Measurements from ENCODE around the gene ARHGEF10L. TPM values are rescaled to one million over a fixed set of nuclear protein-coding genes. Genes with fewer than 3 reads are reported as not detected.

ARHGEF10L gene
- total RNA-seq, 1 donor from 2014 or later = 75.6 TPM

- Histone ChIP-seq H3K36me3 (no peaks in the 10 kb centered on the region), H3K9me3 (no peaks in the 10 kb centered on the region), H3K4me1 (peaks cover 3% of the 10 kb centered on the region), H3K4me3 (no peak overlapping the region), H3K27me3 (no peaks in the 10 kb centered on the region), H3K27ac (no peak overlapping the region)
- intact Hi-C loops (cut with DNase I) = no loop called here
- DNase-seq (ENCODE audit: extremely low spot score in 2 of 2) = no peak
- TF ChIP-seq POLR2A (IDR thresholded peaks at IDR 0.05) = no peak
- TF ChIP-seq POLR2AphosphoS5 (IDR thresholded peaks at IDR 0.05; ENCODE audit: insufficient read depth in 1 of 2, low read depth in 1 of 2) = no peak
- TF ChIP-seq, protein P1, sequence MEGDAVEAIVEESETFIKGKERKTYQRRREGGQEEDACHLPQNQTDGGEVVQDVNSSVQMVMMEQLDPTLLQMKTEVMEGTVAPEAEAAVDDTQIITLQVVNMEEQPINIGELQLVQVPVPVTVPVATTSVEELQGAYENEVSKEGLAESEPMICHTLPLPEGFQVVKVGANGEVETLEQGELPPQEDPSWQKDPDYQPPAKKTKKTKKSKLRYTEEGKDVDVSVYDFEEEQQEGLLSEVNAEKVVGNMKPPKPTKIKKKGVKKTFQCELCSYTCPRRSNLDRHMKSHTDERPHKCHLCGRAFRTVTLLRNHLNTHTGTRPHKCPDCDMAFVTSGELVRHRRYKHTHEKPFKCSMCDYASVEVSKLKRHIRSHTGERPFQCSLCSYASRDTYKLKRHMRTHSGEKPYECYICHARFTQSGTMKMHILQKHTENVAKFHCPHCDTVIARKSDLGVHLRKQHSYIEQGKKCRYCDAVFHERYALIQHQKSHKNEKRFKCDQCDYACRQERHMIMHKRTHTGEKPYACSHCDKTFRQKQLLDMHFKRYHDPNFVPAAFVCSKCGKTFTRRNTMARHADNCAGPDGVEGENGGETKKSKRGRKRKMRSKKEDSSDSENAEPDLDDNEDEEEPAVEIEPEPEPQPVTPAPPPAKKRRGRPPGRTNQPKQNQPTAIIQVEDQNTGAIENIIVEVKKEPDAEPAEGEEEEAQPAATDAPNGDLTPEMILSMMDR (IDR thresholded peaks at IDR 0.05) = no peak
Measured at GRCh38 chr1:17671741-17672140, 132.2 kb downstream of the ARHGEF10L start.

GRCh38 chr1:17672226-17672625 is 132.7 kb downstream of the ARHGEF10L start:
- Histone ChIP-seq H3K4me3 (no peak overlapping the region), H3K9me3 (no peaks in the 10 kb centered on the region), H3K4me1 (peaks cover 3% of the 10 kb centered on the region), H3K36me3 (no peaks in the 10 kb centered on the region), H3K27ac (no peak overlapping the region), H3K27me3 (no peaks in the 10 kb centered on the region)
- TF ChIP-seq POLR2AphosphoS5 (IDR thresholded peaks at IDR 0.05; ENCODE audit: insufficient read depth in 1 of 2, low read depth in 1 of 2) (no peak), POLR2A (IDR thresholded peaks at IDR 0.05) (no peak)
- TF ChIP-seq, protein P1 (IDR thresholded peaks at IDR 0.05) = no peak
- no peak for DNase-seq (ENCODE audit: extremely low spot score in 2 of 2)
- intact Hi-C loops (cut with DNase I) = no loop called here

- Histone ChIP-seq H3K4me1 (peaks cover 3% of the 10 kb centered on the region), H3K36me3 (no peaks in the 10 kb centered on the region)
- intact Hi-C loops (cut with DNase I) = no loop called here
Measured at GRCh38 chr1:17673329-17674072, 134.0 kb downstream of the ARHGEF10L start.

GRCh38 chr1:17674726-17675500 is 135.4 kb downstream of the ARHGEF10L start:
- no peak for DNase-seq (ENCODE audit: extremely low spot score in 2 of 2)
- H3K36me3 ChIP-seq = no peaks in the 10 kb centered on the region
- no peak overlapping the region for H3K4me3 ChIP-seq
- H3K27me3 ChIP-seq = no peaks in the 10 kb centered on the region
- intact Hi-C loops (cut with DNase I) = no loop called here
- H3K27ac ChIP-seq = no peak overlapping the region
- H3K9me3 ChIP-seq = no peaks in the 10 kb centered on the region
- peaks cover 3% of the 10 kb centered on the region for H3K4me1 ChIP-seq
- TF ChIP-seq POLR2A (IDR thresholded peaks at IDR 0.05) (no peak), POLR2AphosphoS5 (IDR thresholded peaks at IDR 0.05; ENCODE audit: insufficient read depth in 1 of 2, low read depth in 1 of 2) (no peak)
- TF ChIP-seq, protein P1 (IDR thresholded peaks at IDR 0.05) = no peak

More at GRCh38 chr1:17673329-17674072, 134.0 kb downstream of the ARHGEF10L start:
- Histone ChIP-seq H3K9me3 (no peaks in the 10 kb centered on the region), H3K4me3 (no peak overlapping the region), H3K27ac (no peak overlapping the region), H3K27me3 (no peaks in the 10 kb centered on the region)
- TF ChIP-seq POLR2A (IDR thresholded peaks at IDR 0.05) (no peak), POLR2AphosphoS5 (IDR thresholded peaks at IDR 0.05; ENCODE audit: insufficient read depth in 1 of 2, low read depth in 1 of 2) (no peak)
- TF ChIP-seq, protein P1 (IDR thresholded peaks at IDR 0.05) = no peak
- DNase-seq (ENCODE audit: extremely low spot score in 2 of 2) = no peak

Data from vagina (tissue), 2 donors.